ENCODE results near the gene SLC39A10. TPM values are rescaled to one million over a fixed set of nuclear protein-coding genes. Genes with fewer than 3 reads are reported as not detected.
A peak's percentile ranks its signal among the peaks of the same experiment; 100 is the strongest.

Gene SLC39A10
- total RNA-seq (10 to 100 TPM; 26.3 to 28.4 TPM), polyA plus RNA-seq (10 to 100 TPM in 1 of 2 donors, 1 to 10 TPM in 1; 5.7 to 10.1 TPM)
- long read RNA-seq, donor 1, full-length matches to known transcripts: 3 of 46 reads
- long read RNA-seq, donor 1, partial matches to known transcripts: 43 of 46 reads
- long read RNA-seq, donor 1, other reads (novel, unspliced or antisense): 0 of 46 reads
- long read RNA-seq, donor 2: 0 reads
- long read RNA-seq, donor 3, partial matches to known transcripts: 7 of 7 reads
- long read RNA-seq, donor 3, other reads (novel, unspliced or antisense): 0 of 7 reads
- long read RNA-seq, donor 4, partial matches to known transcripts: 0 of 1 reads
- long read RNA-seq, donor 4, other reads (novel, unspliced or antisense): 0 of 1 reads
- long read RNA-seq, donor 5, full-length matches to known transcripts: 8 of 21 reads
- long read RNA-seq, donor 5, partial matches to known transcripts: 13 of 21 reads
- long read RNA-seq, donor 5, other reads (novel, unspliced or antisense): 0 of 21 reads

DNA sequence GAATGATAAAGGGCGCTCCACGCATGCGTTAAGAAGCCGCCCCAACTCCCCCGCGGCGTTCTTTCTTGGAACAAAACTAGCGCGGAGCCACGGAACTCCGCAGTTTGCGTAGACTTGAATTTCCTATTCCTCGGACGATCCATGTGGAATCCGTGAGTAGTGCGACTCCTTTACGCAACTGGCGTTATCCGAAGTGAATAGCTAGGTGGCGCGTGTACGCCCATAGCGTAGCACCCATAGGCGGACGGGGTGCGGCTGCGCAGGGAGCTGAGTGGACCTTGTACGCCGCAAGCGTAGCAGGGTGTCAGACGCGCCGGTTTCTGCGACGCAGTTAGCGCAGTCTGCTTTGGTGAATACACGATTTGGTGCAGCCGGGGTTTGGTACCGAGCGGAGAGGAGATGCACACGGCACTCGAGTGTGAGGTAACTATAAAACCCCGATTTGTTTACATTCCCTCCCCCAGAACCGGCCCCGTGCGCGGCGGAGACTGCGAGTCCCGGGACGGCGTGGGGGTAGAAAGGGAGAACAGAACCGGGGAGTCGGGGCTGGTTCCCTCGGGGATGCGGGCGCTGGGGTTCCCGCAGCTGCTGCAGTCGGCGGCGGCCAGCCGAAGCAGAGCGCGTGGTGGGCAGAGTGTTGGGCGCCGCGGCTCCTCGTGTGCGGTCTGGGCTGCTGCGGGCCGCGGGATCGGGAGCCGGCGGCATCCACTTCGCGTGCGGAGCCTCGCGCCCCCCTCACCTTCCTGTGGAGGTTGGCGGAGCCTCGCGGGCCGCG is at the start of gene SLC39A10:
TSS of gene SLC39A10 (plus strand) at position 368 of the 775 bp plus-strand sequence. CDS start 22,817 bp downstream, outside the sequence.
- Histone ChIP-seq H3K27ac (ENCODE audit: low read depth in 1 of 2, low read length in 1 of 2) (peak within 1 kb of the TSS; percentile 98), H3K9ac (ENCODE audit: insufficient read depth in 1 of 2, low read length in 2 of 2) (peak within 1 kb of the TSS; percentile 73 to 82), H3K36me3 (ENCODE audit: control insufficient read depth in 4 of 4, insufficient read depth in 4 of 4, low read length in 4 of 4) (no peaks in the 10 kb centered on the region), H3K4me1 (ENCODE audit: control insufficient read depth in 5 of 5, insufficient read depth in 5 of 5, low read length in 5 of 5) (peaks cover 0 to 18% (median 6%) of the 10 kb centered on the region in 5 donors), H3K27me3 (ENCODE audit: control insufficient read depth in 3 of 3, insufficient read depth in 3 of 3, low read length in 2 of 3) (no peaks in the 10 kb centered on the region), H3K4me3 (peak within 1 kb of the TSS; percentile 74), H3K9me3 (ENCODE audit: control insufficient read depth in 4 of 4, insufficient read depth in 3 of 4, low read length in 3 of 4) (no peaks in the 10 kb centered on the region)
- TF ChIP-seq, protein P1, sequence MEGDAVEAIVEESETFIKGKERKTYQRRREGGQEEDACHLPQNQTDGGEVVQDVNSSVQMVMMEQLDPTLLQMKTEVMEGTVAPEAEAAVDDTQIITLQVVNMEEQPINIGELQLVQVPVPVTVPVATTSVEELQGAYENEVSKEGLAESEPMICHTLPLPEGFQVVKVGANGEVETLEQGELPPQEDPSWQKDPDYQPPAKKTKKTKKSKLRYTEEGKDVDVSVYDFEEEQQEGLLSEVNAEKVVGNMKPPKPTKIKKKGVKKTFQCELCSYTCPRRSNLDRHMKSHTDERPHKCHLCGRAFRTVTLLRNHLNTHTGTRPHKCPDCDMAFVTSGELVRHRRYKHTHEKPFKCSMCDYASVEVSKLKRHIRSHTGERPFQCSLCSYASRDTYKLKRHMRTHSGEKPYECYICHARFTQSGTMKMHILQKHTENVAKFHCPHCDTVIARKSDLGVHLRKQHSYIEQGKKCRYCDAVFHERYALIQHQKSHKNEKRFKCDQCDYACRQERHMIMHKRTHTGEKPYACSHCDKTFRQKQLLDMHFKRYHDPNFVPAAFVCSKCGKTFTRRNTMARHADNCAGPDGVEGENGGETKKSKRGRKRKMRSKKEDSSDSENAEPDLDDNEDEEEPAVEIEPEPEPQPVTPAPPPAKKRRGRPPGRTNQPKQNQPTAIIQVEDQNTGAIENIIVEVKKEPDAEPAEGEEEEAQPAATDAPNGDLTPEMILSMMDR (IDR thresholded peaks at IDR 0.05; ENCODE audit: control extremely low read depth, extremely low read depth): peak; percentile 4
- ATAC-seq (ENCODE audit: insufficient read depth, low FRiP score) (peak; percentile 94), DNase-seq (peak; percentile 99 to 100 (median 100))
- 0% methylated on average over 77 to 85 of the region's 85 CpGs for WGBS, 2 donors

DNA sequence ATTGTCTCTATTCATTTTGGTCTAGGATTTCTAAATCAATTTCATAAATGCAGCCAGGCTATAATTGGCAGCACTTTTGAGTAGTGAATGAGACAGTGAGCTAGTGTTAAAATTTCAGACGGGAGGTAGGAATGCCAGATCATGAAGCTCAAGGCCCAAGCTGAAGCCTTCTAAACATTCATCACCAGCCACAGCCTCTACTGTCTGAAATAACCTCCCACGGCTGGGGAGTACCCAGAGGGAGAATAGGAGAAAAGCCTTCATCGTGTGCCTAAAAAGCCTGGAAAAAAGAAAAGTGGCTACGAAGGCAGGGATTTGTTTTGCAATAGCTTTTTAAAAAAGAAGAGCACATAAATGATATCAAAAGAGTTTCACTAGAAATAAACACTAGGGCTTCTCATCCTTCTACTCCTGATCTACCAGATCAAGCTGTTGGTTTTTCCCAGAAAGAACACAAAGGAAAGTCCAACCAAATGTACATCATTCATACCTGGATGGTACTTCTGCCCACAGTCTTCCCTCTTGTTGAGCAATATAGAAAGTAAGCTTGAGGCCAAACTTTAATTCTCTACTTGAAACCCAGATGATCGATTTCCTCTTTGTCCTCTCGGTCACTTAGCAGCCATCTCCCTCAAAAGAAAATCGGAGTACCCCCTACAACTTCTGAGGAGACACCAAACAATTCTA is 48.1 kb upstream of the SLC39A10 start:
- no peak overlapping the region for H3K27ac ChIP-seq (ENCODE audit: low read depth in 1 of 2, low read length in 1 of 2)
- H3K4me3 ChIP-seq: no peak overlapping the region
- 83 to 86% methylated on average over 7 of the region's 7 CpGs for WGBS, 2 donors
- no peak for ATAC-seq (ENCODE audit: insufficient read depth, low FRiP score)
- H3K27me3 ChIP-seq (ENCODE audit: control insufficient read depth in 3 of 3, insufficient read depth in 3 of 3, low read length in 2 of 3): no peaks in the 10 kb centered on the region
- TF ChIP-seq, protein P1 (IDR thresholded peaks at IDR 0.05; ENCODE audit: control extremely low read depth, extremely low read depth): no peak
- H3K9ac ChIP-seq (ENCODE audit: insufficient read depth in 1 of 2, low read length in 2 of 2): no peak overlapping the region
- no peaks in the 10 kb centered on the region for H3K9me3 ChIP-seq (ENCODE audit: control insufficient read depth in 4 of 4, insufficient read depth in 3 of 4, low read length in 3 of 4)
- H3K36me3 ChIP-seq (ENCODE audit: control insufficient read depth in 4 of 4, insufficient read depth in 4 of 4, low read length in 4 of 4): no peaks in the 10 kb centered on the region
- no peak for DNase-seq
- H3K4me1 ChIP-seq (ENCODE audit: control insufficient read depth in 5 of 5, insufficient read depth in 5 of 5, low read length in 5 of 5): peaks cover 0 to 11% (median 4%) of the 10 kb centered on the region in 5 donors

GRCh38 chr2:195610717-195611116 is 46.3 kb upstream of the SLC39A10 start:
- H3K27me3 ChIP-seq (ENCODE audit: control insufficient read depth in 3 of 3, insufficient read depth in 3 of 3, low read length in 2 of 3): no peaks in the 10 kb centered on the region
- ATAC-seq (ENCODE audit: insufficient read depth, low FRiP score) (no peak), DNase-seq (no peak)
- H3K9me3 ChIP-seq (ENCODE audit: control insufficient read depth in 4 of 4, insufficient read depth in 3 of 4, low read length in 3 of 4): no peaks in the 10 kb centered on the region
- TF ChIP-seq, protein P1 (IDR thresholded peaks at IDR 0.05; ENCODE audit: control extremely low read depth, extremely low read depth): no peak
- H3K4me3 ChIP-seq: no peak overlapping the region
- H3K27ac ChIP-seq (ENCODE audit: low read depth in 1 of 2, low read length in 1 of 2): no peak overlapping the region
- H3K36me3 ChIP-seq (ENCODE audit: control insufficient read depth in 4 of 4, insufficient read depth in 4 of 4, low read length in 4 of 4): no peaks in the 10 kb centered on the region
- H3K4me1 ChIP-seq (ENCODE audit: control insufficient read depth in 5 of 5, insufficient read depth in 5 of 5, low read length in 5 of 5): peaks cover 0 to 11% (median 4%) of the 10 kb centered on the region in 5 donors
- H3K9ac ChIP-seq (ENCODE audit: insufficient read depth in 1 of 2, low read length in 2 of 2): no peak overlapping the region
